Esophagus squamous epithelium (tissue), 5 donors: ENCODE results near the gene KLRG1. TPM values are rescaled to one million over a fixed set of nuclear protein-coding genes. Genes with fewer than 3 reads are reported as not detected.

Experiments used
- DNase-seq: peaks from one replicate; lab custom pipeline; 2025; lab: John Stamatoyannopoulos, UW
- H3K27ac ChIP-seq, 4 donors: fragments of 200-600 bp; sonication (generic); one replicate each; pipeline ENCODE4 v1.5.1; 2016 to 2019; ENCODE audit warnings: mild to moderate bottlenecking in 1 of 4
- H3K27me3 ChIP-seq, 4 donors: fragments of 200-600 bp; sonication (generic); 1 replicate in 3 of 4; 2 replicates in 1 of 4; pipeline versions ENCODE4 v1.5.1 to v1.6.0; 2017 to 2021; ENCODE audit warnings: antibody characterized with exemption in 1 of 4
- H3K36me3 ChIP-seq, 3 donors: fragments of 200-600 bp; sonication (generic); one replicate each; pipeline ENCODE4 v1.5.1; 2016 to 2019
- H3K4me1 ChIP-seq, 3 donors: fragments of 200-600 bp; sonication (generic); one replicate each; pipeline ENCODE4 v1.5.1; 2017 to 2019
- H3K4me3 ChIP-seq, 4 donors: fragments of 200-600 bp; sonication (generic); 1 replicate in 3 of 4; 2 replicates in 1 of 4; pipeline ENCODE4 v1.5.1; 2016 to 2019; ENCODE audit warnings: mild to moderate bottlenecking in 2 of 4, moderate library complexity in 1 of 4
- H3K9me3 ChIP-seq, 3 donors: fragments of 200-600 bp; sonication (generic); one replicate each; pipeline ENCODE4 v1.5.1; 2016 to 2019
- POLR2A ChIP-seq, 4 donors: fragments of 450-650 bp; IDR thresholded peaks; one replicate each; pipeline ENCODE4 v1.6.1; 2017; ENCODE audit warnings: antibody characterized with exemption in 4 of 4, mild to moderate bottlenecking in 4 of 4, moderate library complexity in 3 of 4
- WGBS, 2 donors: methylation state at CpG; one replicate each; pipeline ENCODE4 v1.1.5; 2018; 5-methylcytosine and 5-hydroxymethylcytosine counted together
- intact Hi-C: fragments of 100-400 bp; cut with DNase I; formaldehyde crosslinking; loops from one replicate; pipeline ENCODE4 v1.15.0; 2022
- total RNA-seq, 4 donors: library from RNA; depleted of rRNA; stranded (reverse); fragments of >200 nt; gene quantifications; one replicate each; pipeline ENCODE4 v1.1.0, GENCODE V29; 2016
- TF ChIP-seq, protein P1 (sequence below), 6 experiments: fragments of 450-650 bp in 4 of 6; fragments of 200-600 bp in 2 of 6; sonication (generic) in 2 of 6; IDR thresholded peaks; one replicate each; pipeline ENCODE4 v1.5.1; 2016 to 2019; ENCODE audit warnings: antibody characterized with exemption in 6 of 6, mild to moderate bottlenecking in 4 of 6, moderate library complexity in 4 of 6
- donor health status: DM: yes; HTN: yes; CAD: no.

KLRG1 gene
- total RNA-seq, 4 donors from 2014 or later: 0.48 to 2.7 (median 0.75) TPM

- Histone ChIP-seq H3K4me1 (no peaks in the 10 kb centered on the region), H3K9me3 (no peaks in the 10 kb centered on the region), H3K4me3 (no peak overlapping the region), H3K27me3 (no peaks in the 10 kb centered on the region), H3K27ac (no peak overlapping the region), H3K36me3 (no peaks in the 10 kb centered on the region)
- DNase-seq: no peak
- TF ChIP-seq, protein P1, sequence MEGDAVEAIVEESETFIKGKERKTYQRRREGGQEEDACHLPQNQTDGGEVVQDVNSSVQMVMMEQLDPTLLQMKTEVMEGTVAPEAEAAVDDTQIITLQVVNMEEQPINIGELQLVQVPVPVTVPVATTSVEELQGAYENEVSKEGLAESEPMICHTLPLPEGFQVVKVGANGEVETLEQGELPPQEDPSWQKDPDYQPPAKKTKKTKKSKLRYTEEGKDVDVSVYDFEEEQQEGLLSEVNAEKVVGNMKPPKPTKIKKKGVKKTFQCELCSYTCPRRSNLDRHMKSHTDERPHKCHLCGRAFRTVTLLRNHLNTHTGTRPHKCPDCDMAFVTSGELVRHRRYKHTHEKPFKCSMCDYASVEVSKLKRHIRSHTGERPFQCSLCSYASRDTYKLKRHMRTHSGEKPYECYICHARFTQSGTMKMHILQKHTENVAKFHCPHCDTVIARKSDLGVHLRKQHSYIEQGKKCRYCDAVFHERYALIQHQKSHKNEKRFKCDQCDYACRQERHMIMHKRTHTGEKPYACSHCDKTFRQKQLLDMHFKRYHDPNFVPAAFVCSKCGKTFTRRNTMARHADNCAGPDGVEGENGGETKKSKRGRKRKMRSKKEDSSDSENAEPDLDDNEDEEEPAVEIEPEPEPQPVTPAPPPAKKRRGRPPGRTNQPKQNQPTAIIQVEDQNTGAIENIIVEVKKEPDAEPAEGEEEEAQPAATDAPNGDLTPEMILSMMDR (IDR thresholded peaks at IDR 0.05): no peak
- no peak for TF ChIP-seq POLR2A (IDR thresholded peaks at IDR 0.05)
- 83 to 89% methylated on average over 3 of the region's 3 CpGs for WGBS, 2 donors
- intact Hi-C loops: no loop called here
These were observed 4.5 kb downstream of the KLRG1 start for GRCh38 chr12:8993827-8994226.

DNA sequence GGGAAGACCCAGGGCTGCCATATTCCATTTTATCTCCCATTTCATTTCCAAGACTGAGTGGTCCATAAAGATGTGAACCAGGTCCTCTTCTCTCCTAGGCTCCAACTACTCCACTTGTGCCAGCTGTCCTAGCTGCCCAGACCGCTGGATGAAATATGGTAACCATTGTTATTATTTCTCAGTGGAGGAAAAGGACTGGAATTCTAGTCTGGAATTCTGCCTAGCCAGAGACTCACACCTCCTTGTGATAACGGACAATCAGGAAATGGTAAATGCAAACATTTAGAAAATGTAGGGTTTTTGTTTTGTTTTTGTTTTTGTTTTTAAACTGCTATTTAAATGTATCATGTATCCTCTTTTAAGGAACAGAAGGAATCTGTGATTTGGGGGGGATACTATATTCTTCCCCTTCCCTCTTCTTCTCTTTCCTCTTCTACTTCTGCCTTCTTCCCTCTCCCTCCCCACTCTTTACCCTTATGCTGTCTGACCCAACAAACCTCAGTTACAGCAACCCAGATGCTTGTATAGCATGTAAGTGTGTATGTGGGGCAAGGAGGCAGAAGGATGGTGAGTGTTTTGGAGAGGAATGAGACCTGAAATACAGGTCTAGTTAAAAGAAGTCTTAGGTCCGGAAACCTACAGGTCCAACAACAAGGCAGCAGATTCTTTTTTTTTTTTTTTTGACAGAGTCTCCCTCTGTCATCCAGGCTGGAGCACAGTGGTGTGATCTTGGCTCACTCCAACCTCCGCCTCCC lies 5.9 kb downstream of the KLRG1 start:
- no peaks in the 10 kb centered on the region for H3K9me3 ChIP-seq
- no peaks in the 10 kb centered on the region for H3K27me3 ChIP-seq
- intact Hi-C loops: no loop called here
- TF ChIP-seq, protein P1 (IDR thresholded peaks at IDR 0.05): no peak
- H3K36me3 ChIP-seq: no peaks in the 10 kb centered on the region
- WGBS, 2 donors: 83 to 84% methylated on average over 4 of the region's 4 CpGs
- no peak overlapping the region for H3K4me3 ChIP-seq
- no peak overlapping the region for H3K27ac ChIP-seq
- DNase-seq: no peak
- H3K4me1 ChIP-seq: no peaks in the 10 kb centered on the region

- no peaks in the 10 kb centered on the region for H3K27me3 ChIP-seq
- no peak overlapping the region for H3K4me3 ChIP-seq
- TF ChIP-seq, protein P1 (IDR thresholded peaks at IDR 0.05): no peak
- TF ChIP-seq POLR2A (IDR thresholded peaks at IDR 0.05): no peak
- 68 to 81% methylated on average over 5 of the region's 5 CpGs for WGBS, 2 donors
- no peaks in the 10 kb centered on the region for H3K4me1 ChIP-seq
- H3K36me3 ChIP-seq: no peaks in the 10 kb centered on the region
- H3K9me3 ChIP-seq: no peaks in the 10 kb centered on the region
- DNase-seq: no peak
- intact Hi-C loops: no loop called here
- no peak overlapping the region for H3K27ac ChIP-seq
These were observed 7.5 kb downstream of the KLRG1 start for GRCh38 chr12:8996682-8997405.

GRCh38 chr12:9001233-9001632 lies 11.9 kb downstream of the KLRG1 start:
- TF ChIP-seq, protein P1 (IDR thresholded peaks at IDR 0.05): no peak
- TF ChIP-seq POLR2A (IDR thresholded peaks at IDR 0.05): no peak
- no peaks in the 10 kb centered on the region for H3K9me3 ChIP-seq
- H3K4me1 ChIP-seq: no peaks in the 10 kb centered on the region
- H3K27me3 ChIP-seq: no peaks in the 10 kb centered on the region
- intact Hi-C loops: no loop called here
- no peak overlapping the region for H3K4me3 ChIP-seq
- no peak for DNase-seq
- 82 to 84% methylated on average over 4 of the region's 4 CpGs for WGBS, 2 donors
- H3K27ac ChIP-seq: no peak overlapping the region
- H3K36me3 ChIP-seq: no peaks in the 10 kb centered on the region

GRCh38 chr12:9002335-9002734 lies 13.0 kb downstream of the KLRG1 start:
- no peak overlapping the region for H3K4me3 ChIP-seq
- H3K36me3 ChIP-seq: no peaks in the 10 kb centered on the region
- H3K4me1 ChIP-seq: no peaks in the 10 kb centered on the region
- H3K27ac ChIP-seq: no peak overlapping the region
- no peaks in the 10 kb centered on the region for H3K27me3 ChIP-seq
- no peaks in the 10 kb centered on the region for H3K9me3 ChIP-seq
- TF ChIP-seq, protein P1 (IDR thresholded peaks at IDR 0.05): no peak
- no peak for TF ChIP-seq POLR2A (IDR thresholded peaks at IDR 0.05)
- DNase-seq: no peak
- intact Hi-C loops: no loop called here
